HS-27A (cell line): Measurements from ENCODE around the gene CFAP74.

Experiments
- DNase-seq: peaks from one replicate; pipeline ENCODE4 v3.0.0-alpha.2; 2012; ENCODE audit warnings: low read depth, missing footprints

CFAP74 gene

GRCh38 chr1:2018217-2019171 lies 14.9 kb upstream of the CFAP74 start:
- no peak for DNase-seq

- no peak for DNase-seq
These were observed 12.5 kb upstream of the CFAP74 start for GRCh38 chr1:2016123-2016522.

- DNase-seq, result no peak
These were observed 11.5 kb upstream of the CFAP74 start for GRCh38 chr1:2014741-2015735.

GRCh38 chr1:2014181-2014580 lies 10.6 kb upstream of the CFAP74 start:
- no peak for DNase-seq

- DNase-seq, result no peak
These were observed 5.8 kb upstream of the CFAP74 start for GRCh38 chr1:2009101-2010053.

GRCh38 chr1:2004856-2005255 lies 1.3 kb upstream of the CFAP74 start:
- no peak for DNase-seq

DNA sequence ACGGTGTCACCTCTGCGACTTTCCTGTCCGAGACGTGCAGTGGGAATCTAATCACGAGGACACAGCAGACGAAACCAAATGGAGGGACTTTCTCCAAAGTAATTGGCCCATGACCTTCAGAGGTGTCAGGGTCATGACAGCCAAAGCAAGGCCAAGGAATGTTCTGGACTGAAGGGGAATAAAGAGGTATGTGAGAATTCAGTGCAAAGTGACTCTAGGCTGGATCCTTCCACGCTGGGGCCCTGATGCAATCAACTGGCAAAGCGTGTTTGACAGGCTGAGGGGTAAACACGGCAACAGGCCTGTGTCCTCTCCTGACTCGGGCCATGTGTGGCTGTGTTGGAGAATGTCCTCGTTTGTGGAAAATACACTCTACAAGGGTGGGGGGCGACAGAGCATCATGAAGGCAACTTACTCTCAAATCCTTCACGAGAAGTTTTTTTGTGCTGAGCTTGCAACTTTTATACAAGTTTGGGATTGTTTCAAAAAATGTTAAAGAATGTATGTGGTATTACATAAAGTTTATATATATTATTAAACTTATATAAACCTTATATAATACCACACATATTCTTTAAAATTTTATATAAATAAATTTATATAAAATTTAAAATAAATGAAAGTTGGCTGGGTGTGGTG lies 1.7 kb downstream of the CFAP74 start:
- no peak for DNase-seq

DNA sequence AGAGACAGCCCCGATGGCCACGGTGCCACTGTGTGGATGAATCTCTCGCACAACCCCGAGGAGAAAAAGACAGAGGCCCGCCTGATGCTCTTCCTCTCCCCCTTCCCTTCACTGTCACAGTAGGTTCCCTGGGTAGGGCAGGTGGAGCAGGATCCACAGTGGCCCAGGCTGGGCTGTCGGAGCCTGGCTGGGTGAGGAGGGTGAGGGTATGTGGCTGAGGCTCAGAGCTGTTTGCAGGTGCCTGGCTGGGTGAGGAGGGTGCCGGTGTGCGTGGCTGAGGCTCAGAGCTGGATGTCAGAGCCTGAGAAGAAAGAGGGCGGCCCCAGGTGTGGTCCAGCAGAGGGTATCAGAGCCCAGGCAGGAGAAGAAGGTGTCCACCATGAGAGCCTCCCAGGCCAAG lies 2.7 kb downstream of the CFAP74 start:
- no peak for DNase-seq

- no peak for DNase-seq
These were observed 3.2 kb downstream of the CFAP74 start for GRCh38 chr1:2000432-2000831.

GRCh38 chr1:1997576-1997975 lies 6.0 kb downstream of the CFAP74 start:
- DNase-seq, result no peak

GRCh38 chr1:1996207-1996651 lies 7.4 kb downstream of the CFAP74 start:
- DNase-seq, result no peak

DNA sequence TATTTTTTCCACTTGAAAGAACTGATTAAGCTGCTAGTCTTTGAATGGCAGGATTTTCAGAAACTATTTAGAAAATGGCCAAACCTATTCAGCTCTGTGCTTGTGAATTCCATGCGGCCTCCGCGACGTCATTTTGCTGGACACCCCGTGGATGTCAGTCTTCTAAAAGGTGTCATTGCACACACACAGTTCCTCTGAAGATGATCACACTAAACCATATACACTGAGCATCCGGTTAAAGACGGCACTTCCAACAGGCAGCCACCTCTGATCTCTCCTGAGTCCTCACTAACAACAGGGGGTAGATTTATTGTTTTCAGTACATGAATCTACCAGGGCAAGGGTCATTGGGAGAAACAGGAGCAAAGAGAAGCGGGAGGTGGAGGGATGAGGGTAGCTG lies 9.1 kb downstream of the CFAP74 start:
- no peak for DNase-seq

DNA sequence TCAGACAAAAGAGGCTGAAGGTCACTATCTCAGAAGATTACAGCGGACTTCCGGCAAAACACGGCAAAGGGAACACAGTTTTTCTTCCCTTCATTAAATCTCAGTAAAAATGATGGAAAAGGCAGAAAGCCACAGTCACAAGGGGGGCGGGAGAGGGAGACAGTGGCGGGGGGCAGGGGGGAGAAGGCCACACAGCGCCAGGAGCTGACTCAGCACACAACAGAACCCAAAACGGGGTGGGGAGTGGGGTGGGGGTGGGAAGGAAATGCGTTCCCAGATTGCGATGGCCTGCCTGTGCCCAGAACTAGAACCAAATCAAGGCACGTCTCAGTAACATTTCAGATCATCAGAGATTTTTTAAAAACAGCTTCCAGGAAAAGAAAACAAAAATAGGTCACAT lies 13.4 kb downstream of the CFAP74 start:
- DNase-seq, result no peak

DNA sequence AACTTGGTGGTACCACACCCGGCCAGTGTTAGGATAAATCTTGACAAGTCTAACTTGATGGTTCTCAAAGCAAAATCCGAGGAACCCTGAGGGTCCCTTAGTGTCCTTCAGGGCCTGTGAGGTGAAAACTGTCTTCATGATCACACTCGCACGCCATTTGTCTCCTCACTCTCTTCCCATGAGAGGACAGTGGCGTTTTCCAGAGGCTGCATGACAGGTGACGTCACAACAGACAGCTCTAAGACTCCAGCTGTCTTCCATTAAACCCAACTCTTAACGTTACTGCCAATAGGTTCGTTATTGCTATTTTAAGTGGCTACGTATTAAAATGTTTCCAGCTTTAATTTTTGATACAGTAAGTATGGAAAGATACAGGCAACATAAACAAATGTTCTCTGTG lies 13.8 kb downstream of the CFAP74 start:
- DNase-seq, result no peak

DNA sequence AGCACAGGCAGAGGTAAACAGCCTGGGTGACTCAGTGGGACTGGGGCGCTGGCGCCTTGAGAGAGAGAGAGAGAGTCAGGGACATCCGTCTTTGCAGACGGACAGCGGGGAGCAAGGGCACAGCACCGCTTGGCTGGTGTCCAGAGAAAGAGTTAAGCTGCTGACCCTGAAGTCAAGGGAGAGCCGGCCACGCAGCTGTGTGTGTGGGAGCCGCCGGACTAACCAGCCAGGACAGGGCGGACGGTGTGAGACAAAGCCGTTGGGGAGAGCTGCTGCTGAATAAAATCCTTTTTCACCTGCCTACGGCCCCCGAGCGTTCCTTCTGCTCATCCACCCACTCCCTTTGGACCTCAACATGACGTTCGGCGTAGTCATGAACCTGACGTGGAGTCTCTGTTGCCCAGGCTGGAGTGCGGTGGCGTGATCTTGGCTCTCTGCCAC lies 14.5 kb downstream of the CFAP74 start:
- DNase-seq, result no peak

DNA sequence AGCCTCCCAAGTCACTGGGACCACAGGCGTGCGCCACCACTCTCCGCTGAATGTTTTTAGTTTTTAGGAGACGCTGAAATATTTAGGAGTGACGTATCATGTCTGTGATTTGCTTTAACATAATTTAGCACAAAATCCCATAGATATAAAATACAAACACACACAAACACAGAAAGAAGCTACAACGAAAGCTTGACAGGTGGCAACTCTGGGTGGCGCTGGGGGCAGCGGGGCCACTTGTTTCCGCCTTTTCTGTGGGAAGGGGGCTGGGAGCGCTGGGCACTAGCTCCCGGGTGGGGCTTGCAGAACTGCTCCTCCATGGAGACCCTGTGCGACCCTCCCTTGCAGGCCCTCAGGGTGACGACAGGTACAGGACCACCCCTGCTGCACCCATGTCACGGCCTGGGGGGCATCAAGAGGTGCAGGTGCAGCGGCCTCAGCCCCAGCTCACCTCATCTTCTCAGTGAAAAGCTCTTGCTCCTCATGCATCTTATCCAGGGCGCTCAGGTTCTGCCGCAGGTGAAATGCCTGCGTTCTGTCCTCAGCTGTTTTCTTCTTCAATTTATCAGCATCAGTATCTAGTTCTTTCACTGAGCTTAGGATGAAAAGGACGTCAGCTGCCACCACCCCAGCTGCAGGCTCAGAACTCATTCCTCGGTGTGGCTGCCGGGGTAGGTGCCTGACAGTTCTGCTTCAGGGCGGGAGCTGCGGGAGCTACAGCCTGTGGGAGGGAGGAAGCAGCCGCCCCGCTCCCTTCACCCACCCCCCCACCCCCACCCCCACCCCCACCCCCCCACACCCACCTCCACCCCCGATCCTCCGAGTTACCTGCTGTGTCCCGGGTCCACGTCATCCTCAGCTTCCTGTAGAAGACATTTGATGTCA lies 15.3 kb downstream of the CFAP74 start:
- DNase-seq, result no peak

GRCh38 chr1:1987142-1987510 lies 16.5 kb downstream of the CFAP74 start:
- DNase-seq, result no peak

DNA sequence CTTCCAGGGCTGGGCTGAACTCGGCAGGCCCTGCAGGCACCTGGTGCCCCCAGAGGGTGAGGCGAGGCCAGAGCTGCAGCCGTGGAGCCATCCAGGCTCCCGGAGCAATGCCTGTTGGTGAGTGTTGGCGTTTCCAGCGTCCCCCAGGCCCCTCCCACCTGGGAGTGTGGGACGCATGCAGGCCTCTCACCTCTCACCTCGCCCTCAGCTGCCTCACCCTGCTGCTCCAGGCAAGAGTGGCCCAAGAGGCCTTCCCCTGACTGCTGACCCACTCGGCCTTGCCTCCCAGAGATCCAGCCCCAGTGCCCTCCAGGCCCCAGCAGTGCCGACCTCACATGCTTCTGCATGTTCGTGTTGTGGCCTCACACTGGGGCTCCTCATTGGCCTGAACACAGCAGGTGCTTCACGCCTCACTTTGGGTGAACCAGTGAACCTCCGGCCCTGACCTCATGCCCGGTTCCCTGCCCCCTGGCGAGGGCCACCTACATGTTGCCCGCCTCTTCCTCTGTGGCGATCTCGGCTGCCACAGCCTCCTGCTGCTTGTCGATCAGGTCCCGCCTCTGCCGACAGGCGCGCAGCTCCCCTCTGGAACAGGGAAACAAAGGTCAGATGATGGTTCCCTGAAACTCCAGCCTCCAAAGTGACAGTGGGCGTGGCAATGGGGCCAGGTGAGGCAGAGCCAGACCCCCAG lies 17.0 kb downstream of the CFAP74 start:
- no peak for DNase-seq

GRCh38 chr1:1985375-1986050 lies 18.1 kb downstream of the CFAP74 start:
- DNase-seq, result no peak
